Stimulated activated naive CD4-positive, alpha-beta T cell treated with Interleukin-2 at 50 U/mL for 16 hours (primary cell): ENCODE data around the gene DMRTB1.

Experiments used
- DNase-seq: peaks from one replicate; lab custom pipeline; 2025; lab: John Stamatoyannopoulos, UW

Gene DMRTB1

GRCh38 chr1:53435151-53435550 lies 24.0 kb upstream of the DMRTB1 start:
- no peak for DNase-seq

GRCh38 chr1:53438427-53439336 lies 20.5 kb upstream of the DMRTB1 start:
- no peak for DNase-seq

GRCh38 chr1:53439337-53440207 lies 19.6 kb upstream of the DMRTB1 start:
- DNase-seq = no peak

- no peak for DNase-seq
These were observed 18.6 kb upstream of the DMRTB1 start for GRCh38 chr1:53440633-53441032.

GRCh38 chr1:53442299-53442698 lies 16.9 kb upstream of the DMRTB1 start:
- no peak for DNase-seq

GRCh38 chr1:53446051-53446450 lies 13.1 kb upstream of the DMRTB1 start:
- DNase-seq = no peak

- DNase-seq = no peak
These were observed 11.8 kb upstream of the DMRTB1 start for GRCh38 chr1:53447413-53447812.

- DNase-seq = no peak
These were observed 10.9 kb upstream of the DMRTB1 start for GRCh38 chr1:53448241-53448841.

GRCh38 chr1:53449021-53449420 lies 10.2 kb upstream of the DMRTB1 start:
- no peak for DNase-seq

- no peak for DNase-seq
These were observed 9.5 kb upstream of the DMRTB1 start for GRCh38 chr1:53449693-53450092.

GRCh38 chr1:53450225-53450624 lies 9.0 kb upstream of the DMRTB1 start:
- no peak for DNase-seq

GRCh38 chr1:53454019-53454418 lies 5.2 kb upstream of the DMRTB1 start:
- DNase-seq = no peak

GRCh38 chr1:53455364-53455991 lies 3.7 kb upstream of the DMRTB1 start:
- no peak for DNase-seq

- no peak for DNase-seq
These were observed 565 bp upstream of the DMRTB1 start for GRCh38 chr1:53458634-53459033.

GRCh38 chr1:53460211-53460634 lies 1.0 kb downstream of the DMRTB1 start:
- DNase-seq = no peak

- no peak for DNase-seq
These were observed 1.6 kb downstream of the DMRTB1 start for GRCh38 chr1:53460666-53461322.

GRCh38 chr1:53461323-53462044 lies 2.3 kb downstream of the DMRTB1 start:
- DNase-seq = no peak

- no peak for DNase-seq
These were observed 3.0 kb downstream of the DMRTB1 start for GRCh38 chr1:53462193-53462592.

- no peak for DNase-seq
These were observed 3.7 kb downstream of the DMRTB1 start for GRCh38 chr1:53462769-53463501.
